ENCODE data around the gene MZT2B. TPM values are rescaled to one million over a fixed set of nuclear protein-coding genes. Genes with fewer than 3 reads are reported as not detected.
"Not testable (repeated sequence)": the region's sequence is repeated elsewhere in the genome, so short reads cannot be mapped to it uniquely, and the experiment has no call there.

MZT2B gene
- total and polyA plus RNA-seq, 11 donors: 269 to 623 (median 360) TPM

- intact Hi-C loops (cut with DNase I): loop anchor here in 8 of 10 donors (2.0 to 10.0 kb wide), 4 partner anchors 151 to 161 kb away; partner anchors contain the start of gene IMP4 (in 1 of the 8)
- DNase-seq (peak; percentile 97 to 99 (median 98)), ATAC-seq (peak; percentile 90 to 96 (median 93))
- peaks cover 0 to 7% (median 3%) of the 10 kb centered on the region in 9 donors for H3K36me3 ChIP-seq
- no peaks in the 10 kb centered on the region for H3K27me3 ChIP-seq
- peaks cover 6 to 31% (median 20%) of the 10 kb centered on the region in 12 donors for H3K4me1 ChIP-seq
- H3K4me3 ChIP-seq: peak within 1 kb of the TSS; percentile 59 to 100 (median 88)
- no peaks in the 10 kb centered on the region for H3K9me3 ChIP-seq
- H3K27ac ChIP-seq: peak within 1 kb of the TSS; percentile 54 to 98 (median 95)
- TF ChIP-seq POLR2A (IDR thresholded peaks at IDR 0.05) (no peak), CTCF (IDR thresholded peaks at IDR 0.05) (no peak)
- 0 to 2% (median 0%) methylated on average over 27 to 55 of the region's 55 CpGs for WGBS, 4 donors
Observed at GRCh38 chr2:130181325-130181879, 660 bp upstream of the MZT2B start, which contains the start of gene SMPD4. SMPD4 (minus strand) TSS chr2:130181602; CDS start chr2:130176592, 5,010 bp downstream.

GRCh38 chr2:130182826-130183511, 907 bp downstream of the MZT2B start:
- H3K27ac ChIP-seq: peak overlapping the region; percentile 23 to 98 (median 94)
- peak in 2 of 4 donors; percentile 22 to 45 for ATAC-seq
- H3K4me3 ChIP-seq: peak overlapping the region; percentile 59 to 100 (median 88)
- not testable (repeated sequence) for H3K36me3 ChIP-seq, DNase-seq, H3K27me3 ChIP-seq, H3K9me3 ChIP-seq
- intact Hi-C loops (cut with DNase I): loop anchor here in 7 of 10 donors (5.0 to 10.0 kb wide), 3 partner anchors 149 to 159 kb away; partner anchors contain the start of gene IMP4 (in 1 of the 7)
- H3K4me1 ChIP-seq: peaks cover 6 to 31% (median 20%) of the 10 kb centered on the region in 12 donors
- 34 to 49% (median 35%) methylated on average over 7 to 23 of the region's 23 CpGs for WGBS, 4 donors

- H3K27ac ChIP-seq: peak overlapping the region in 9 of 12 donors; percentile 48 to 98 (median 96)
- no peak for ATAC-seq
- no peaks in the 10 kb centered on the region for H3K27me3 ChIP-seq
- H3K4me3 ChIP-seq: peak overlapping the region in 6 of 12 donors; percentile 85 to 99 (median 94)
- no peaks in the 10 kb centered on the region for H3K9me3 ChIP-seq
- peaks cover 6 to 31% (median 20%) of the 10 kb centered on the region in 12 donors for H3K4me1 ChIP-seq
- peak in 4 of 5 donors; percentile 42 to 74 (median 54) for DNase-seq
- TF ChIP-seq POLR2A (IDR thresholded peaks at IDR 0.05): no peak
- TF ChIP-seq CTCF (IDR thresholded peaks at IDR 0.05): no peak
- 54 to 62% (median 58%) methylated on average over 22 to 26 of the region's 26 CpGs for WGBS, 4 donors
- H3K36me3 ChIP-seq: peaks cover 0 to 6% (median 0%) of the 10 kb centered on the region in 9 donors
- intact Hi-C loops (cut with DNase I): loop anchor here in 7 of 10 donors (5.0 to 10.0 kb wide), 3 partner anchors 149 to 159 kb away; partner anchors contain the start of gene IMP4 (in 1 of the 7)
Observed at GRCh38 chr2:130183512-130184373, 1.7 kb downstream of the MZT2B start.

GRCh38 chr2:130185436-130185835, 3.4 kb downstream of the MZT2B start:
- intact Hi-C loops (cut with DNase I): loop anchor here in 2 of 10 donors (5.0 to 10.0 kb wide), 3 partner anchors 149 to 1302 kb away; no protein-coding TSS in a partner anchor
- ATAC-seq (no peak), DNase-seq (no peak)
- Histone ChIP-seq H3K36me3 (peaks cover 0 to 4% (median 0%) of the 10 kb centered on the region in 9 donors), H3K27me3 (no peaks in the 10 kb centered on the region), H3K4me3 (no peak overlapping the region), H3K4me1 (peaks cover 2 to 27% (median 16%) of the 10 kb centered on the region in 12 donors), H3K9me3 (no peaks in the 10 kb centered on the region), H3K27ac (peak overlapping the region in 1 of 12 donors; percentile 41)
- TF ChIP-seq POLR2A (IDR thresholded peaks at IDR 0.05) (no peak), CTCF (IDR thresholded peaks at IDR 0.05) (no peak)
- WGBS, 4 donors: 79 to 86% (median 83%) methylated on average over 8 to 10 of the region's 10 CpGs

All from heart left ventricle (tissue), 16 donors.